ENCODE results near the gene REPS1. TPM values are rescaled to one million over a fixed set of nuclear protein-coding genes. Genes with fewer than 3 reads are reported as not detected.
"Not testable (repeated sequence)": the region's sequence is repeated elsewhere in the genome, so short reads cannot be mapped to it uniquely, and the experiment has no call there.

REPS1 gene
- polyA plus RNA-seq, 3 donors, result 60.4 to 71.0 (median 68.5) TPM

GRCh38 chr6:139010674-139011073, 22.6 kb upstream of the REPS1 start:
- no peak for DNase-seq

GRCh38 chr6:139008117-139008516, 20.1 kb upstream of the REPS1 start:
- DNase-seq, result no peak

- DNase-seq, result no peak
Measured at GRCh38 chr6:139007428-139007827, 19.4 kb upstream of the REPS1 start.

GRCh38 chr6:139006477-139006876, 18.4 kb upstream of the REPS1 start:
- no peak for DNase-seq

GRCh38 chr6:139003751-139004150, 15.7 kb upstream of the REPS1 start:
- DNase-seq, result no peak

GRCh38 chr6:138999949-139000725, 12.1 kb upstream of the REPS1 start:
- DNase-seq, result no peak

GRCh38 chr6:138997136-138997535, 9.1 kb upstream of the REPS1 start:
- no peak for DNase-seq

- DNase-seq, result no peak
Measured at GRCh38 chr6:138996524-138996923, 8.5 kb upstream of the REPS1 start.

GRCh38 chr6:138993410-138993809, 5.4 kb upstream of the REPS1 start:
- not testable (repeated sequence) for DNase-seq

GRCh38 chr6:138992965-138993364, 4.9 kb upstream of the REPS1 start:
- not testable (repeated sequence) for DNase-seq

GRCh38 chr6:138991206-138991605, 3.2 kb upstream of the REPS1 start:
- DNase-seq, result no peak

- DNase-seq, result no peak
Measured at GRCh38 chr6:138989098-138989983, 1.3 kb upstream of the REPS1 start.

GRCh38 chr6:138988469-138988834, 399 bp upstream of the REPS1 start:
- no peak for DNase-seq

- peak; percentile 20 for DNase-seq
Measured at GRCh38 chr6:138987080-138987642, 892 bp downstream of the REPS1 start.

GRCh38 chr6:138986578-138986977, 1.5 kb downstream of the REPS1 start:
- no peak for DNase-seq

GRCh38 chr6:138981416-138981815, 6.6 kb downstream of the REPS1 start:
- DNase-seq, result no peak

GRCh38 chr6:138979813-138980668, 8.0 kb downstream of the REPS1 start:
- no peak for DNase-seq

GRCh38 chr6:138979365-138979764, 8.7 kb downstream of the REPS1 start:
- DNase-seq, result no peak

- DNase-seq, result no peak
Measured at GRCh38 chr6:138978229-138978628, 9.8 kb downstream of the REPS1 start.

GRCh38 chr6:138977646-138978167, 10.3 kb downstream of the REPS1 start:
- no peak for DNase-seq

- DNase-seq, result no peak
Measured at GRCh38 chr6:138977242-138977641, 10.8 kb downstream of the REPS1 start.

GRCh38 chr6:138975815-138976214, 12.2 kb downstream of the REPS1 start:
- no peak for DNase-seq
